Heart right ventricle (tissue), 16 donors: ENCODE measurements around the gene GYPC. TPM values are rescaled to one million over a fixed set of nuclear protein-coding genes. Genes with fewer than 3 reads are reported as not detected.

ENCODE experiments used
- ATAC-seq, 8 donors: fragments of 200-7000 bp; cut with Tn5 transposase; one replicate each; pipeline ENCODE4 v1.9.1; 2020; ENCODE audit warnings: mild to moderate bottlenecking in 8 of 8, moderate library complexity in 8 of 8, moderate number of reproducible peaks in 1 of 8
- DNase-seq, 2 donors: peaks; one replicate each; pipeline ENCODE4 v3.0.0-alpha.2; 2020
- H3K27ac ChIP-seq, 10 donors: fragments of 200-600 bp; sonication (generic) in 2 of 10; one replicate each; pipeline versions ENCODE4 v1.5.0 to v1.8.0; 2020 to 2022; ENCODE audit warnings: mild to moderate bottlenecking in 3 of 10
- H3K27me3 ChIP-seq, 7 donors: fragments of 200-600 bp; one replicate each; pipeline ENCODE4 v1.8.0; 2021 to 2022; ENCODE audit warnings: mild to moderate bottlenecking in 2 of 7
- H3K36me3 ChIP-seq, 9 donors: fragments of 200-600 bp; sonication (generic) in 1 of 9; one replicate each; pipeline versions ENCODE4 v1.5.0 to v1.8.0; 2020 to 2022; ENCODE audit warnings: mild to moderate bottlenecking in 2 of 9
- H3K4me1 ChIP-seq, 9 donors: fragments of 200-600 bp; sonication (generic) in 1 of 9; one replicate each; pipeline versions ENCODE4 v1.5.0 to v1.8.0; 2020 to 2022; ENCODE audit warnings: mild to moderate bottlenecking in 4 of 9
- H3K4me3 ChIP-seq, 10 donors: fragments of 200-600 bp; sonication (generic) in 2 of 10; one replicate each; pipeline versions ENCODE4 v1.5.0 to v1.8.0; 2020 to 2022; ENCODE audit warnings: mild to moderate bottlenecking in 7 of 10, moderate library complexity in 2 of 10
- H3K9me3 ChIP-seq, 11 donors: fragments of 200-600 bp in 10 of 11; sonication (generic) in 2 of 11; one replicate each; pipeline versions ENCODE4 v1.5.0 to v1.8.0; 2013 to 2022; ENCODE audit warnings: mild to moderate bottlenecking in 2 of 11, control low read depth in 1 of 11, moderate library complexity in 1 of 11
- WGBS, 2 donors: extraction: QIAGEN DNeasy Blood & Tissue Kit; methylation state at CpG; one replicate each; pipeline ENCODE4 v1.1.7; 2013; ENCODE audit warnings: inconsistent platforms in 1 of 2; 5-methylcytosine and 5-hydroxymethylcytosine counted together
- intact Hi-C, 10 donors: fragments of 100-400 bp; cut with DNase I; formaldehyde crosslinking; loops; one replicate each; pipeline versions ENCODE4 v1.11.1 to v1.14.2; 2022
- polyA plus RNA-seq, 2 donors: library from polyadenylated mRNA; stranded (reverse); fragments of 200-250 nt; gene quantifications; one replicate each; pipeline ENCODE4 v1.2.3, GENCODE V29; 2013
- total RNA-seq, 10 donors: library from RNA; stranded (reverse); fragmentation: NEBNext Ultra II Directional in 3 of 10; extraction: Animal tissue kit (Norgen Biotek cat#: 25700) in 3 of 10; gene quantifications; one replicate each; pipeline versions ENCODE4 v1.2.1 to v1.2.4, GENCODE V29; 2021 to 2023
- TF ChIP-seq, protein P1 (sequence below), 9 donors: fragments of 200-600 bp; sonication (generic) in 2 of 9; IDR thresholded peaks; one replicate each; pipeline versions ENCODE4 v1.5.0 to v1.8.0; 2021 to 2022; ENCODE audit warnings: antibody characterized with exemption in 9 of 9, mild to moderate bottlenecking in 5 of 9, moderate library complexity in 1 of 9
- donor health status: Arrhythmogenic right ventricular cardiomyopathy.
- donor health status: ischemic (EF 13 %, LVEDD 7.1; RV severe dilation, severe dysfunction).
- donor health status: healthy with polysubstance abuse.
- donor health status: DM: no; HTN: yes; CAD: no.
- donor health status: DM: no; HTN: no; CAD: no.
- donor health status: ischemic (EF 25% LVEDD 6.9; RV normal size, moderate dysfunction).
- donor health status: ischemic (EF 25% LVEDD 5.7; RV mildly dilated, moderate dysfunction).
- donor health status: healthy.
- donor health status: DM: yes; HTN: yes; CAD: no.
- donor health status: Ischemic cardiomyopathy.
- donor health status: ischemic (EF 35%, LVEDD 5.7; RV mildly dilated, moderate dysfunction).
- donor health status: nonischemic (EF 11% LVEDD 7.7; RV severe dilation, severe dysfunction).
- donor health status: DM: yes; HTN: yes; CAD: no.
- donor health status: PGD.
- donor health status: ischemic (EF 29% LVEDD 5.4; RV normal size, mild dysfunction).
- donor health status: nonischemic (EF 23%, LVEDD 6.1; RV moderate dilation, normal function).

Gene GYPC
- total and polyA plus RNA-seq, 12 donors: 80.3 to 408 (median 127) TPM

DNA sequence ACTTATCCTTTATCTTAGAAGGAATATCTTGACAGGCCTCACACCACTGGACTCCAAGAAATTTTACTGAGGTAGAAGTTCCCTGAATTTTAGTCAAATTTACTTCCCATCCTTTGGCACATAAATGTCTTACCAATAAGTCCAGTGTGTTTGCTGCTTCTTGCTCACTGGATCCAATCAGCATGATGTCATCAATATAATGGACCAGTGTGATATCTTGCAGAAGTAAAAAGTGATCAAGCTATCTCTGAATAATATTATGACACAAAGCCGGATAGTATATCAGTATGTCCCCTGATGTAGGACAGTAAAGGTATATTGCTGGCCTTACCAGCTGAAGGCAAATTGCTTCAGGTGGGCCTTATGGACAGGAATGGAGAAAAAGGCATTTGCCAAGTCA, 6.9 kb upstream of the GYPC start:
- 96 to 100% methylated on average over 1 of the region's 1 CpG for WGBS, 2 donors
- TF ChIP-seq, protein P1, sequence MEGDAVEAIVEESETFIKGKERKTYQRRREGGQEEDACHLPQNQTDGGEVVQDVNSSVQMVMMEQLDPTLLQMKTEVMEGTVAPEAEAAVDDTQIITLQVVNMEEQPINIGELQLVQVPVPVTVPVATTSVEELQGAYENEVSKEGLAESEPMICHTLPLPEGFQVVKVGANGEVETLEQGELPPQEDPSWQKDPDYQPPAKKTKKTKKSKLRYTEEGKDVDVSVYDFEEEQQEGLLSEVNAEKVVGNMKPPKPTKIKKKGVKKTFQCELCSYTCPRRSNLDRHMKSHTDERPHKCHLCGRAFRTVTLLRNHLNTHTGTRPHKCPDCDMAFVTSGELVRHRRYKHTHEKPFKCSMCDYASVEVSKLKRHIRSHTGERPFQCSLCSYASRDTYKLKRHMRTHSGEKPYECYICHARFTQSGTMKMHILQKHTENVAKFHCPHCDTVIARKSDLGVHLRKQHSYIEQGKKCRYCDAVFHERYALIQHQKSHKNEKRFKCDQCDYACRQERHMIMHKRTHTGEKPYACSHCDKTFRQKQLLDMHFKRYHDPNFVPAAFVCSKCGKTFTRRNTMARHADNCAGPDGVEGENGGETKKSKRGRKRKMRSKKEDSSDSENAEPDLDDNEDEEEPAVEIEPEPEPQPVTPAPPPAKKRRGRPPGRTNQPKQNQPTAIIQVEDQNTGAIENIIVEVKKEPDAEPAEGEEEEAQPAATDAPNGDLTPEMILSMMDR (IDR thresholded peaks at IDR 0.05): no peak

DNA sequence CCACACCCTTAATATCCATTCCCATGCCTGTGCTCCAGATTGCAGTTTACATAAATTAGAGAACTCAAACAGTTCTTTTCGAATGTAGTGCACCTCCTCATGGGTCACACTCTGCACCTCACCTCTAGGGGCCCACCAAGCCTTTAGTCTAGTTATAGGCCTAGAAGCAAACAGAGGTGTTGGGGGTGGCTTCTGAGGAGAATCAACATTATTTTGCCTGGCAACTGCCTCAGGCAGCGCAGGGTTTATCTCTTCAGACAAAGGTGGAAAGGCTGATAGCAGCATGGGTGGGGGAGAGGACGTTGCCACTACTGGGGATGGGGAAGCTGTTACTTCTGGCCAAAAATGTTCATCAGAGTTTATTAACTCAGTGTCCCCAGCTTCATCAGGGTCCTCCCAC, 5.0 kb upstream of the GYPC start:
- no peak for ATAC-seq
- intact Hi-C loops: loop anchor here in 4 of 10 donors (10.0 kb wide), 2 partner anchors 116 to 124 kb away; no protein-coding TSS in a partner anchor
- Histone ChIP-seq H3K4me3 (no peak overlapping the region), H3K27me3 (no peaks in the 10 kb centered on the region), H3K36me3 (no peaks in the 10 kb centered on the region), H3K9me3 (no peaks in the 10 kb centered on the region), H3K27ac (no peak overlapping the region), H3K4me1 (peaks cover 0 to 17% (median 12%) of the 10 kb centered on the region in 9 donors)
- DNase-seq: peak in 1 of 2 donors; percentile 0
- TF ChIP-seq, protein P1 (IDR thresholded peaks at IDR 0.05): no peak
- WGBS, 2 donors: 81 to 84% methylated on average over 3 of the region's 3 CpGs

More for the DNA sequence above, 6.9 kb upstream of the GYPC start:
- Histone ChIP-seq H3K4me1 (peaks cover 0 to 3% (median 0%) of the 10 kb centered on the region in 9 donors), H3K9me3 (no peaks in the 10 kb centered on the region), H3K27ac (no peak overlapping the region), H3K36me3 (no peaks in the 10 kb centered on the region), H3K4me3 (no peak overlapping the region), H3K27me3 (no peaks in the 10 kb centered on the region)
- intact Hi-C loops: loop anchor here in 1 of 10 donors (10.0 kb wide), 1 partner anchor 116 kb away; no protein-coding TSS in a partner anchor
- ATAC-seq: no peak
- no peak for DNase-seq

DNA sequence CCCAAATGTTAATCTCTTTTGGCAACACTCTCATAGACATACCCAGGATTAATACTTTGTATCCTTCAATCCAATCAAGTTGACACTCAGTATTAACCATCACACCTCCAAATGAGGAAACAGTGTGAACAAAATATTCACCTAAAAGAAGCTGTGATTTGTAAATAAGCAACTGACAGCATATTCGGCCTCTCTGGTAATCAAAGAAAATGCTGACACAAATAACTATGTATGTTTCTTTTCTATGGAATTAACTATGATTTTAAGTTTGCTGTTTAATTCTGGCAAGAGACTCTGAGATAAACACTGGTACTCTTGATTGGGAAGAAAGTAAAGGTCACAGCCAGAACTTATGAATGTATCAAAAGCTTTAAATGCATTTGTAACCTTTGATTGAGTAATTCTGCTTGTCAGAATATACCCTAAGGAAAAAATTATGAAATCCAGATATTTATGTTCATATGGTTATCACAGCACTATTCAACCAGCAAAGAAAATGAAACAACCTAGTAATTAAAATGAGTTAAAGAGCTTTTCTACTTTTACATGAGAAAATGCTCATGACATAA, 3.6 kb upstream of the GYPC start:
- WGBS, 2 donors: 90% methylated on average over 1 of the region's 1 CpG
- no peak overlapping the region for H3K4me3 ChIP-seq
- TF ChIP-seq, protein P1 (IDR thresholded peaks at IDR 0.05): no peak
- no peak for ATAC-seq
- H3K27ac ChIP-seq: no peak overlapping the region
- no peak for DNase-seq
- H3K4me1 ChIP-seq: peaks cover 0 to 24% (median 17%) of the 10 kb centered on the region in 9 donors
- no peaks in the 10 kb centered on the region for H3K9me3 ChIP-seq
- no peaks in the 10 kb centered on the region for H3K27me3 ChIP-seq
- intact Hi-C loops: loop anchor here in 4 of 10 donors (10.0 kb wide), 2 partner anchors 118 to 122 kb away; no protein-coding TSS in a partner anchor
- H3K36me3 ChIP-seq: no peaks in the 10 kb centered on the region

DNA sequence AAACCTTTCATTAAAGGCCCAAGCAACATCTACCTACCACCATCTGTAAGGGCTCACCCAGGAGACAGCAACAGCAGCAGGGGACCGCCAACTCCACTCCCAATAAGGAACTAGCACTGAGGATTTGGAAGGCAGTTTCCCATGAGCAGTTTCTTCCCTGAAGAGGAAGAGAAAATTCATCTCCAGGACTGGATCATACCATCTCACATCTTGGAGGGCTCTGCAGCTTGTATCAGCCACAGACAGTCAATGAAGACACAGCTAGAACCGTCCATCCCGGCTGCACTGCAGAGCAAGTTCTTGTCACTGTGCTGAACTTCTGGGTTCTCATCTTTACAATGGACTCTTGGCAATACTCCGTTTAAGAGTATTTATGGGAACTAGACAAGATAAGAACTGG, 2.8 kb upstream of the GYPC start:
- peak in 1 of 2 donors; percentile 0 for DNase-seq
- peaks cover 6 to 31% (median 24%) of the 10 kb centered on the region in 9 donors for H3K4me1 ChIP-seq
- H3K9me3 ChIP-seq: no peaks in the 10 kb centered on the region
- 83 to 89% methylated on average over 4 of the region's 4 CpGs for WGBS, 2 donors
- H3K36me3 ChIP-seq: no peaks in the 10 kb centered on the region
- no peak for ATAC-seq
- no peaks in the 10 kb centered on the region for H3K27me3 ChIP-seq
- intact Hi-C loops: loop anchor here in 4 of 10 donors (10.0 kb wide), 2 partner anchors 118 to 122 kb away; no protein-coding TSS in a partner anchor
- no peak overlapping the region for H3K27ac ChIP-seq
- TF ChIP-seq, protein P1 (IDR thresholded peaks at IDR 0.05): no peak
- H3K4me3 ChIP-seq: no peak overlapping the region
